ENCODE data around the gene GPATCH2L. TPM values are rescaled to one million over a fixed set of nuclear protein-coding genes. Genes with fewer than 3 reads are reported as not detected.

The GPATCH2L gene
- total RNA-seq, 1 donor from 2014 or later: 49.0 TPM

DNA sequence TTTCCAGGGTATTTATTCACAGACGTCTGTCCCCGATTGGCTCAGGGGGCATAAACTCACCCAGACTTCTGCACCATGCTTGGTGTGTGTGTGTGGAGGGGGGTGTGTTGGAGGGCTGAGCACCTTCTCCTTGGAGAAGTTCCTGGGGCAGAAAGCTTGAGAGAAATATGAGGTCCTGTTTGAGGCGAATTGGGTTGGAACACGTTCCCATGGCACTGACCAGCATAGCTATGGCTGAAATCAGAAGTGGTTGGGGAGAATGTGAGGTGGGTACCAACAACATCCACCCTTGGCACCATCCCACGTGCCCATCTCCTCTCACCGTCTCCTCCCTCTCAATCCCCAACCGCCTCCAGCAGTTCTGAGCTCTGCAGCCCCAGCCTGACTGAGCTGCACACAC lies 16.0 kb upstream of the GPATCH2L start:
- intact Hi-C loops (cut with micrococcal nuclease): no loop called here

DNA sequence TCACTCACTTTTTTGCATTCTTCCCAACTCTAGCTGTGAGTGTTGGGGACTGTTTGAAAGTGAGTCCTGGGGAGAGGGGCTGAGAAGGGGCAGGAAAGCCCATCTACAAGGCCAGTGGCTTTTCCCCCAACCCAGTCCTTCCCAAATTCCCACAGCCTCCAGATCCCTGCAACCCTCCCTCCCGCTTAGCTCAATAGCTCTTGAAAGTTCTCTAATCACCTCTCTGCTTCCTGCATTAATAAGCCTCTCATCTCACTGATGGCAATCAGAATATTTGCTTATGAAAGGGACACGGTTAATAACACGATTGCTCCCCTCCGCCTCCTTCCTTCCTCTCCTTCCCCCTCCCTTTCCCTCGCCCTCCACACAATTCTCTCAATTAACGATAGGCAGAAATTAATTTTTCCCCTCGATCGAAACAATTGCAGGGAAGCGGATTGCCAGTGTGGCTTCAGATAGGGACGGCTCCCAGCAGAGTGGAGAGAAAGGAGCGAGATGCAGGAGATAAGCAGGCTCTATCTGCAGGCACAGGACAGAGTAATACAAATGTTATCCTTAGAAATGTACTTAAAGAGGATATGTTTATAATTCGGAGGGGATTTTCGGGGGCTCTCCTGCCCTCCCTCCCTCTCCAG lies 15.1 kb upstream of the GPATCH2L start:
- intact Hi-C loops (cut with micrococcal nuclease): no loop called here

DNA sequence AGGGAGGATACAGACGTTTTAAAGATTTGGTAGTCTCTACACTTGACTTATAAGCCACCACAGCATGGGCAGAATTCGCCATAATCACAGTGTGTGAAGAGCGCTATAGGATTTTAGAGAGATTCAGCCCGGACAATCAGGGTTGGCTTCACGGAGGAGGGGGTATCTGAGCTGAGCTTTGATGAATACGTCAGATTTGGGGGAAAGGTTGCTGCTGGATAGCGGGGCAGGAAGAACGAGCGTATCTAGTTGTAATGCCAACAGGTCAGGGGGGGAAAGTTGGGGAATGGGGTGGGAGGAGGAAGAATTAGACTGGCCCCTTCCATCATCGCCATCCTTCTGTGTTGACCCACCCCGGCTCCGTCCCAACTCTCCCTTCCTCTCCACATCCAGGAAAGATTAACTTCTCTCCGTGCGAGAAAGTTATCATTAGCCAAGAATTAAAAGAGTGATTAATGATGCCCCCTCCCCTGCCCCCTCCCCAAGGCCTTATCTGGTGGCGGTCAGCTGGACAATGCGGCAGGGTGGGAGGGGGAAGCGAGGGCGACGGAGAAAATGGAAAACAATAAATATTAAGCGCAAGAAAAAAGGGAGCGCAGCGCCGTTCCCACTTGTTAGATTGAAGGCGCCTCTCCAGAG lies 13.5 kb upstream of the GPATCH2L start:
- intact Hi-C loops (cut with micrococcal nuclease): no loop called here

GRCh38 chr14:76138758-76139723 lies 12.7 kb upstream of the GPATCH2L start:
- intact Hi-C loops (cut with micrococcal nuclease): no loop called here

DNA sequence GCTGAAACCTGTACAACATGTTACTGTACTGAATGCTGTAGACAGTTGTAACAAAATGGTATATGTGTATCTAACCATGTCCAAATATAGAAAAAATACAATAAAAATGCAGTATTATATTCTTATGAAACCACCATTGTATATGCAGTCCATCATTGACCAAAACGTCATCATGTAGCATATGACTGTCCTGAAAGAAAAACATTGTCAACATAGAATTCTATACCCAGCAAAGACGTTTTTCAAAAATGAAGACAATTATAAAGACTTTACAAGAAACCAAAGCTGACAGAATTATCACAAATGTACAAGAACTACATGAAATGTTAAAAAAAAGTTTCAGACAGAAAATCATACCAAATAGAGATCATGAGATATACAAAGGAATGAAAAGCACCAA lies 8.1 kb upstream of the GPATCH2L start:
- intact Hi-C loops (cut with micrococcal nuclease): no loop called here

DNA sequence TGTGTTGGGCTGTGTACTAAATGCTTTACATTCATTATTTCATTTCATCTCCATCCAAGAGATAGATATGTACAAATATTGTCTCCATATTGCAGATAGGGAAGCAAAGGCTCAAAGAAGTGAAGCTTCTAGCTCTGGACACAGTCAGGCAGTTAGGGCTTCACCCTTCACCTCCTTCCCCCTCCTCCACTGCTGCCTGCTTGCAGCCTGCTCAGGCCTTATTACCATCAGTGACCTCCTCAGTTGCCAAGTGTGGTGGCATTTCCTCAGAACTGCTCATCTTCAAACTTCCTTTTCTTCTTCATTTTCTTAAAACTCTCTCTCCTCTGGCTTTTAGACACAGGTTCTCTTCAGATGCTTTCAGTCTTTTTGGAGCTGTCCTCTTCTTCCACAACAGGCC lies 4.7 kb upstream of the GPATCH2L start:
- intact Hi-C loops (cut with micrococcal nuclease): no loop called here

DNA sequence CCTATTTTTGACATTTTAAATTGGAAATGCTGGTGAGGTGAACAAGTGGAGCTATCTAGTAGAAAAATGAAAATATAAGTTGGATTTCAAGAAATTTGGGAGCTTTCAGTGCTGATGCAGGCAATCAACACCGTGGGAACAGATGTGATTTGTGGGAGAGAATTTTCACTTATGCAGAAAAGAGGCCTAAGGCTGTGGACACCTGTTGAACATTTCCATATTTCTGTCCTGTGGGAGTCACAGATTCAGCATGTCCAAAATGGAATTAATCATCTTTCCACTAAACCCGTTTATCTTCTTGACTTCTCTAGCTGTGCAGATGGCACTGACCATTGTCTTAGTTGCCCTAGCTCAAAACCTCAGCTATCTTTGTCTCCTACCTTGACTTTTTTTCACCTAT lies 2.5 kb upstream of the GPATCH2L start:
- intact Hi-C loops (cut with micrococcal nuclease): no loop called here

DNA sequence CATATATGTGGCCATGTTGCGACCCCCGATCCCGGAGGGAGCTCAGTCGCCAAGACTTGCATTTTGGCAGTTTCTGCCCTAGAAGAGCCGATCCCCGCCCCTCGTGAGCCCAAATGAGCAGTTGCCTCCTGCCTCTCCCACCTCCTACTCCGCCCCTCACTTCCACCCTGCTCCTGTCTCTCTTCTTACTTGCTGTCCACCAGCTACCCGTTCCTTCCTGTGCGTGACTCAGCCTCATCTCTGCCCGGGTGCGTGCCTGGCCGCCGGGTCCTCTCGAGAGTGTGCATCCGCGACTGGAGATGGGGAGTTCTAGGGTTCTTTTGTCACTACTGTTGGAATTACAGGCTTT lies 585 bp downstream of the GPATCH2L start:
- intact Hi-C loops (cut with micrococcal nuclease): loop anchor here (2.0 to 5.0 kb wide), 5 partner anchors 490 to 1610 kb away; partner anchors contain the start of genes CIPC, ERG28, GSTZ1 and POMT2

DNA sequence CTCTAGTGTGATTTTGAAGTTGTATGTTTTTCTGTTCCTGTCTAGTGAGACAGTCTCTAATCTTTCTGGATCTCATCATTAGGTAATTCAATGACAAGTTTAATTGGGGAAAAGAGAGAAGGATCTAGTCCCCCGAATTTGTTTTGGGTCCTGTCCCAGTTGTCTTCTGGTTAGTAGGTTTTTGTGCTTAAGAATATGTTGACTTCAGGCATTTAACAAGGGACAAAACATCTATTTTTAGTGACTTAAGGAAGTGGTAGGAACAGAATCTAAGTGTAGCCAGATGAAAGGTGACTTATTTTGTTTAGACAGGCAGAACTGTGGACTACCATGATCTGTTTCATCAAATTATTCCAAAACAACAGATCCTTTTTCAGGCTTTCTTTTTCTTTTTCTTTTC lies 2.2 kb downstream of the GPATCH2L start:
- intact Hi-C loops (cut with micrococcal nuclease): loop anchor here (2.0 to 5.0 kb wide), 5 partner anchors 492 to 1608 kb away; partner anchors contain the start of genes CIPC, ERG28, GSTZ1 and POMT2

DNA sequence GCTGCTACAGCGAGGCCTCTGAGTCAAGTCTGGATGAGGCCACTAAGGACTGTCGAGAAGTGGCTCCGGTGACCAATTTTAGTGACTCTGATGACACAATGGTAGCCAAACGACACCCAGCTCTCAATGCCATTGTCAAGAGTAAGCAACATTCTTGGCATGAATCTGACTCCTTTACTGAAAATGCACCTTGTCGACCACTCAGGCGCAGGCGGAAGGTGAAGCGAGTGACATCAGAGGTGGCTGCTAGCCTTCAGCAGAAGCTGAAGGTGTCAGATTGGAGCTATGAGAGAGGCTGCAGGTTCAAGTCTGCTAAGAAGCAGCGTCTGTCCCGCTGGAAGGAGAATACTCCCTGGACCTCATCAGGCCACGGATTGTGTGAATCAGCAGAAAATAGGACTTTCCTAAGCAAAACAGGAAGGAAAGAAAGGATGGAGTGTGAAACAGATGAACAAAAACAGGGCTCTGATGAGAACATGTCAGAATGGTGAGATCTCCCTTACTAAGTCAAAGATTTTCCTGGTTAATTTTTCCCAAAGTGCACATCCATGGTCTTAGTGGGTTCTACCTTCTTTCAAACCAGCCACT lies 2.9 kb downstream of the GPATCH2L start:
- intact Hi-C loops (cut with micrococcal nuclease): loop anchor here (5.0 kb wide), 3 partner anchors 492 to 1608 kb away; partner anchors contain the start of genes CIPC, ERG28, SNW1 and TTLL5

- intact Hi-C loops (cut with micrococcal nuclease): no loop called here
These were observed 12.1 kb downstream of the GPATCH2L start for GRCh38 chr14:76163668-76164363.

DNA sequence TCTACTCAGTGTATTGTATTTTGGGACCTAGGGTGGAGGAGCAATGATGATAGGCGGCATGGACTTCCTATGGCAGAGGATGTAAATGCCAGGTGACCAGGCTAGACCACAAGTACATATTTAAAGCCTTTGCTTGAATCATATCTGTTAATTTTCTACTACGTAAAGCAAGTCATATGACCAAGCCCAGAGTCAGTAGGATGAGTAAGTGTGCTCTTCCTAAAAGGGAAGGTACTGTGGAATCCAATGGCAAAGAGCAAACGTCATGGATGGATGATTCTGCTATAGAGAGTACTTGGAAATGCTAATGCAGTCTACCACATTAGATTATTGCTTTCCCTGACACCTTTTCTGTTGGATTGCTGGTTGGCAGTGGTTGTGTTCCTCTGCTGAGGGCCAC lies 16.8 kb downstream of the GPATCH2L start:
- intact Hi-C loops (cut with micrococcal nuclease): no loop called here

DNA sequence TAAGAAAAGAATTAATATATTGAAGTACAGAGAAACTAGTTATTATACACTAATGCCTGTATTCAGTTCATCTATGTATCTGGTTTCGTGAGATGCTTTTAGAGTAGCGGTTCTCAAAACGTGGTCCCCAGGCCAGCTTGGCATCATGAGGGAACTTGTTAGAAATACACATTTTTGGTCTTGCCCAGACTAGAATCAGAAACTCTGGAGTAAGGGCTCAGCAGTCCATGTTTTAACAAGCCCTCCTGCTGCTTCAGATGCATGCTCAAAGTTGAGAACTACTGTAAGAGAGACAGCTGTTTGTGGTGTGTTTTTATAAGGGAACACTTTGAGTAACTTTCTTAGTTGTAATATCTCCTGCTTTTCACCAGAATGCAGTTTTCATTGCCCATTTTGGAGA lies 18.1 kb downstream of the GPATCH2L start:
- intact Hi-C loops (cut with micrococcal nuclease): no loop called here

GRCh38 chr14:76174982-76175381 lies 23.3 kb downstream of the GPATCH2L start:
- intact Hi-C loops (cut with micrococcal nuclease): no loop called here

- intact Hi-C loops (cut with micrococcal nuclease): no loop called here
These were observed 24.2 kb downstream of the GPATCH2L start for GRCh38 chr14:76175942-76176341.

- intact Hi-C loops (cut with micrococcal nuclease): no loop called here
These were observed 29.8 kb downstream of the GPATCH2L start for GRCh38 chr14:76181546-76181945.

GRCh38 chr14:76186308-76187027 lies 34.7 kb downstream of the GPATCH2L start:
- intact Hi-C loops (cut with micrococcal nuclease): no loop called here

DNA sequence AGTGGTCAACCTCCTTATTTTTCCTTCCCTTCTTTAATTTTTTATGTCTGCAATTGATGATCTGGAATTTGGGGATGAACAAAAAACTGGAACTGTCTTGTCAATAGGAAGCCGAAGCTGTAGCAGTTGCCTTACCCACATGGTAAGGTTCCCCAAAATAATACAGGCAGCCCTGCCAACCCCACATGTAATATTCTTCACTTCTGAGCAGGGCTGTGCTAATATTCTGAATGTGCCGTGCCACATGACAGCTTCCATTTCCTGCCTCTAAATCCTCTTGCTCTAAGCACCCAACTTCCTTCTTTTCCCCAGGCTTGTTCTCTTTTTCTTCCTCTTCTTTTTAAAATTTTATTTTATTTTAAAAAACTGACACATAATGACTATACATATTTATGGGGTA lies 39.6 kb downstream of the GPATCH2L start:
- intact Hi-C loops (cut with micrococcal nuclease): no loop called here

GRCh38 chr14:76193696-76194095 lies 42.0 kb downstream of the GPATCH2L start:
- intact Hi-C loops (cut with micrococcal nuclease): no loop called here

GRCh38 chr14:76194327-76194726 lies 42.6 kb downstream of the GPATCH2L start:
- intact Hi-C loops (cut with micrococcal nuclease): no loop called here

All from T-helper 2 cell treated with Interferon-gamma antibody and Interleukin-4, amounts not matched to agents 100 ng/mL and 5 ng/mL, for 36 hours (primary cell).